Ramos (cell line): Measurements from ENCODE around the gene COMMD10.

Experiments used
- in situ Hi-C: fragments of 300-500 bp; cut with MboI; formaldehyde crosslinking; loops from one replicate; pipeline ENCODE4 v1.14.3; 2022; ENCODE audit warnings: low sequenced_read_pairs; ENCODE audit not compliant: unreplicated experiment

COMMD10 gene

GRCh38 chr5:116329503-116329902 is 244.7 kb downstream of the COMMD10 start:
- in situ Hi-C loops, result no loop called here

DNA sequence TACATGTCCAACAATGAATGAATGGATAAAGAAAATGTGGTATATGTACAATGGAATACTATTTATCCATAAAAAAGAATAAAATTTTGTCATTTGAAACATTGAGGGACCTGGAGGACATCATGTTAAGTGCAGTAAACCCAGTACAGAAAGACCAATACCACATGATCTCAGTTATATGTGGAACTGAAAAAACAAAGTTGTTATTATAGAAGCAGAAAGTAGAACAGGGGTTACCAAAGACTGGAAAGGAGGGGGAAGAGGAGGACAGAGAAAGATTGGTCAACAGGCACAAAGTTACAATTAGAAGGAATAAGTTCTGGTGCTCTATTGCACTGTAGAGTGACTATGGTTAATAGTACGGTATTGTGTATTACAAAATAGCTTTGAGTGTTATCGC is 256.0 kb downstream of the COMMD10 start:
- in situ Hi-C loops, result no loop called here
